KMS-11 (cell line): ENCODE data around the gene RAD51D.

ENCODE experiments used
- H2AFZ ChIP-seq: fragments of 200-600 bp; sonication (generic); 2 replicates; pipeline ENCODE4 v1.6.1; 2016; ENCODE audit warnings: antibody characterized with exemption, mixed run types, low read depth
- H3K27ac ChIP-seq: fragments of 200-600 bp; sonication (generic); 2 replicates; pipeline ENCODE4 v1.6.1; 2016; ENCODE audit warnings: mild to moderate bottlenecking, mixed run types
- H3K27me3 ChIP-seq: fragments of 200-600 bp; sonication (generic); 2 replicates; pipeline ENCODE4 v1.6.1; 2017; ENCODE audit warnings: mild to moderate bottlenecking, low read depth, mixed run types, moderate library complexity; ENCODE audit not compliant: insufficient read depth
- H3K36me3 ChIP-seq: fragments of 200-600 bp; sonication (generic); 2 replicates; pipeline ENCODE4 v1.6.1; 2017; ENCODE audit warnings: mild to moderate bottlenecking, mixed run types; ENCODE audit not compliant: insufficient read depth
- H3K4me1 ChIP-seq: fragments of 200-600 bp; sonication (generic); 2 replicates; pipeline ENCODE4 v1.6.1; 2016; ENCODE audit warnings: mild to moderate bottlenecking, low read depth, mixed run types; ENCODE audit not compliant: poor library complexity, severe bottlenecking
- H3K4me2 ChIP-seq: fragments of 200-600 bp; sonication (generic); 2 replicates; pipeline ENCODE4 v1.7.0; 2016; ENCODE audit warnings: mild to moderate bottlenecking, mixed run types
- H3K4me3 ChIP-seq: fragments of 200-600 bp; sonication (generic); IDR thresholded peaks from 2 replicates; pipeline ENCODE4 v1.6.1; 2017; ENCODE audit warnings: low read depth, low read length, mixed read lengths; ENCODE audit not compliant: insufficient read depth
- H3K79me2 ChIP-seq: fragments of 200-600 bp; sonication (generic); 2 replicates; pipeline ENCODE4 v1.6.1; 2016; ENCODE audit warnings: low read depth, mixed run types; ENCODE audit not compliant: insufficient read depth
- H3K9ac ChIP-seq: fragments of 200-600 bp; sonication (generic); 2 replicates; pipeline ENCODE4 v1.6.1; 2016; ENCODE audit warnings: mild to moderate bottlenecking, mixed run types
- H4K20me1 ChIP-seq: fragments of 200-600 bp; sonication (generic); 2 replicates; pipeline ENCODE4 v1.6.1; 2016; ENCODE audit warnings: mild to moderate bottlenecking, mixed run types; ENCODE audit not compliant: insufficient read depth
- TF ChIP-seq, protein P1 (sequence below): fragments of 200-600 bp; sonication (generic); conservative IDR thresholded peaks from 2 replicates; pipeline ENCODE4 v1.6.1; 2017; ENCODE audit warnings: low read depth, mild to moderate bottlenecking, antibody characterized with exemption, low read length, moderate library complexity, mixed read lengths

Gene RAD51D

DNA sequence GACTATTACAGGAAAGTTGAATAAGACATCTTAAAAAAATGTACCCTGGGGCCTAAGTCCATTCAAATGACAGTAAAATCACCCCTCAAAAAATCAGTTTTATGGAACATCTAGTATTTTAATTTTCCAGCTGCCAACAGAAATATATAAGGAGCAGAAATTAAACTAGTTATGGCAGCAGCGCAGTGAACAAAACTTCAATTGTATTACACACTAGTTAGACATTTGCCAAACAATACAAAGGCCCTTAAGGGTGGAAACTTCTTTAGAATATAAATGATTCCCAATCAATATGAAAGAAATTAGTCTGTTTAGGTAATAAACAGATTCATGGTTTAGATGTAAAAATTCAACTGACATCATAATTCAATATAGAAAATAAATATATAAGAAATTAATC, 38.0 kb downstream of the RAD51D start:
- Histone ChIP-seq H3K9ac (peak overlapping the region; percentile 45; the same call in 1 of the 2 replicates), H4K20me1 (no peaks in the 10 kb centered on the region), H3K27me3 (no peaks in the 10 kb centered on the region), H3K4me3 (no peak overlapping the region), H3K27ac (peak overlapping the region; percentile 86), H3K79me2 (peaks cover 65% of the 10 kb centered on the region; the same call in 1 of the 2 replicates), H2AFZ (no peak overlapping the region), H3K4me2 (peak overlapping the region; percentile 74), H3K36me3 (no peaks in the 10 kb centered on the region), H3K4me1 (peaks cover 89% of the 10 kb centered on the region)
- TF ChIP-seq, protein P1, sequence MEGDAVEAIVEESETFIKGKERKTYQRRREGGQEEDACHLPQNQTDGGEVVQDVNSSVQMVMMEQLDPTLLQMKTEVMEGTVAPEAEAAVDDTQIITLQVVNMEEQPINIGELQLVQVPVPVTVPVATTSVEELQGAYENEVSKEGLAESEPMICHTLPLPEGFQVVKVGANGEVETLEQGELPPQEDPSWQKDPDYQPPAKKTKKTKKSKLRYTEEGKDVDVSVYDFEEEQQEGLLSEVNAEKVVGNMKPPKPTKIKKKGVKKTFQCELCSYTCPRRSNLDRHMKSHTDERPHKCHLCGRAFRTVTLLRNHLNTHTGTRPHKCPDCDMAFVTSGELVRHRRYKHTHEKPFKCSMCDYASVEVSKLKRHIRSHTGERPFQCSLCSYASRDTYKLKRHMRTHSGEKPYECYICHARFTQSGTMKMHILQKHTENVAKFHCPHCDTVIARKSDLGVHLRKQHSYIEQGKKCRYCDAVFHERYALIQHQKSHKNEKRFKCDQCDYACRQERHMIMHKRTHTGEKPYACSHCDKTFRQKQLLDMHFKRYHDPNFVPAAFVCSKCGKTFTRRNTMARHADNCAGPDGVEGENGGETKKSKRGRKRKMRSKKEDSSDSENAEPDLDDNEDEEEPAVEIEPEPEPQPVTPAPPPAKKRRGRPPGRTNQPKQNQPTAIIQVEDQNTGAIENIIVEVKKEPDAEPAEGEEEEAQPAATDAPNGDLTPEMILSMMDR, result no peak

DNA sequence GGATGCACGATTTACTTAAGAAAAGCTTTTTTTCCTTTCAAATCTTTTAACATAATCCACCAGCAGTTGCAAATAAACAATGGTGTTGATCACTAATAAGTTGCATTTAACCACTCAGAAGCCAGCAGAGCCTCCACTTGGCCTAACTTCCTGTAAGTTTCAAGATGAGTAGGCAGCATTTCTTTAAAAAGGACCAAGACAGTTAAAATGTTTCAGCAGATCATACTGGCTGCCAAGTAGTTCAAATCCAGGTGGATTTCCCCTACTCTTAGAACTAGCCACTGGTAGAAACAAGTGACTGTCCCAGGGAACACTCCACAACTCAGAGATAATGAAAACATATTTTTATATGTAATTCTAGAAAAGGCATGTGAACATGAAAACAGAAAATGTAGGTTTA, 39.1 kb downstream of the RAD51D start:
- Histone ChIP-seq H3K4me3 (no peak overlapping the region), H3K4me1 (peaks cover 87% of the 10 kb centered on the region), H3K36me3 (no peaks in the 10 kb centered on the region), H3K27me3 (no peaks in the 10 kb centered on the region; the same call in 1 of the 2 replicates), H4K20me1 (no peaks in the 10 kb centered on the region), H2AFZ (peak overlapping the region; percentile 9; the same call in 1 of the 2 replicates), H3K79me2 (peaks cover 54% of the 10 kb centered on the region; the same call in 1 of the 2 replicates), H3K27ac (peak overlapping the region; percentile 86), H3K9ac (peak overlapping the region; percentile 45; the same call in 1 of the 2 replicates), H3K4me2 (peak overlapping the region; percentile 74)
- TF ChIP-seq, protein P1, result no peak

DNA sequence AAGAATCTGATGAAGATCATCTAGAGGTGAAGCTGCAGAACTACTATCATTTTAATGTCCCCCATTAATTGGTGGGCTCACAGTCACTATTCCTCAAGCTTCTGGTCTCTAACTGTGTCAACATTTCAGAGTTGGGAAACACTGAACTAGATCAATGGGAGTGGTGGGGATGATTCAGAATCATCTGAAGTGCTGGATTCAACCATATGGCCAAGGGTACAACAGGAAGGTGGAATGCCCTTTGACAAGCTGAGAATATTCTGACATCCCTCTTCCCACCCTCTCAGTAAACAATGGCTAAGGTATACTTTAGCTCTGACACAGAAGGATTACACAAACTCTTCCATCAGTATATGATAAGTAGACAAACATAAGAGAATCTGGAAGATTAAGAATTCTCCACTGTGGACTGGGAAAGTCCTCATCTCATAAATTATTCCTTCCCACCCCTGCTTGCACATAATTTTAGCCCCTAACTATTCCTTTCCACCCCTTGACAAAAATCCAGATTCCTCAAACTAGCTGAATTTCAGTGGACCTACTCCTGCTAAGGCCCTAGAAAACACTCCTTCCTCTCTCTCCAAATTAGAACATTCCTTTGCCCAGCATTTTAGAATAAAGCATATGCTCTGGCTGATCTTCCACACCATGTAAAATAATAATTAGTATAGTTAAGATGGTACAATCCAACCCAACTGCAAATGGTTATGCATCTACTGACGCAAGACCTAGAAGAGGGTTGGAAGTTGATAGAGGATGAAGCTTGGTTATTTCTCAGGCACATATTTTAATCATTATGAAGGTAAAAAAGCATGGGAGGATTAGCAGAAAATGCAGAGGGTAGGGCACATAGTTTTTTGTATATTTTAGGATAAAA, 39.9 kb downstream of the RAD51D start:
- Histone ChIP-seq H3K27me3 (no peaks in the 10 kb centered on the region; the same call in 1 of the 2 replicates), H3K4me1 (peaks cover 88% of the 10 kb centered on the region), H4K20me1 (no peaks in the 10 kb centered on the region), H3K4me3 (no peak overlapping the region), H2AFZ (0 out of 2 replicates have a peak overlapping the region, but pooled peaks have one; percentile 9), H3K27ac (peak overlapping the region; percentile 86), H3K36me3 (no peaks in the 10 kb centered on the region), H3K9ac (peak overlapping the region; percentile 45; the same call in 1 of the 2 replicates), H3K4me2 (peak overlapping the region; percentile 74), H3K79me2 (peaks cover 48% of the 10 kb centered on the region; the same call in 1 of the 2 replicates)
- TF ChIP-seq, protein P1, result no peak

DNA sequence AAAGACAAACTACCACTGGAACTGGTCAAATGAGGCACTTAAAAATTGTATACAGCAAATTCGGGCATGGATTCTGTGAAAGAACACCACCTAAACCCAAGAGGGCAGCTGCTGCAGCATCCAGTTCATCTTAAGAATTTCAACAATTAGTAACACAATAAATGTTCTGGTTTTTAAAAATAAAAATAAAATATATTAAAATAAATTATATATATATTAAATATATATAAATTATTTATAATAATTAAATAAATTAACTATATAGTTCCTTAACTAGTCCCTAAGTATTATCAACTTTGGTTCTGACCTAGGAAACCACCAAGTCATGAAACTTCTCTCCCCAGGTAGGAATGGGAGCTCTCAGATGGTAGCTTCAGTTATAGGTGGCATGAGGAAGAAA, 42.8 kb downstream of the RAD51D start:
- Histone ChIP-seq H3K36me3 (no peaks in the 10 kb centered on the region), H4K20me1 (peaks cover 15% of the 10 kb centered on the region), H3K27me3 (no peaks in the 10 kb centered on the region; the same call in 1 of the 2 replicates), H3K4me1 (peaks cover 95% of the 10 kb centered on the region), H3K79me2 (peaks cover 27% of the 10 kb centered on the region; the same call in 1 of the 2 replicates), H3K27ac (no peak overlapping the region), H3K4me2 (no peak overlapping the region), H3K4me3 (no peak overlapping the region), H2AFZ (no peak overlapping the region), H3K9ac (no peak overlapping the region)
- TF ChIP-seq, protein P1, result no peak
